Choroid plexus epithelial cell (primary cell): ENCODE results near the gene PTPRH.

Source experiments
- DNase-seq: peaks from one replicate; pipeline ENCODE4 v3.0.0-alpha.2; 2010; ENCODE audit warnings: low read depth
- H3K4me3 ChIP-seq: 2 replicates; pipeline ENCODE4 v1.5.1; 2011; ENCODE audit warnings: low read depth, mild to moderate bottlenecking, control low read depth, low read length, moderate library complexity
- CTCF ChIP-seq: conservative IDR thresholded peaks from 2 replicates; pipeline ENCODE4 v1.5.1; 2011; ENCODE audit warnings: low read depth, mild to moderate bottlenecking, control low read depth, inconsistent platforms, low read length, moderate library complexity

PTPRH gene

GRCh38 chr19:55231391-55232285 is 22.3 kb upstream of the PTPRH start:
- DNase-seq, result no peak
- no peak overlapping the region for H3K4me3 ChIP-seq
- no peak for TF ChIP-seq CTCF

GRCh38 chr19:55230780-55231179 is 21.5 kb upstream of the PTPRH start:
- TF ChIP-seq CTCF, result no peak
- DNase-seq, result no peak
- no peak overlapping the region for H3K4me3 ChIP-seq

GRCh38 chr19:55230329-55230728 is 21.0 kb upstream of the PTPRH start:
- no peak for TF ChIP-seq CTCF
- H3K4me3 ChIP-seq, result no peak overlapping the region
- no peak for DNase-seq

GRCh38 chr19:55229789-55230182 is 20.5 kb upstream of the PTPRH start:
- H3K4me3 ChIP-seq, result no peak overlapping the region
- DNase-seq, result no peak
- TF ChIP-seq CTCF, result no peak

GRCh38 chr19:55229145-55229788 is 20.0 kb upstream of the PTPRH start:
- no peak for DNase-seq
- H3K4me3 ChIP-seq, result no peak overlapping the region
- no peak for TF ChIP-seq CTCF

GRCh38 chr19:55228403-55229031 is 19.2 kb upstream of the PTPRH start, which contains the start of gene TMEM86B:
TSS of gene TMEM86B (minus strand) at chr19:55228763. CDS start at chr19:55228741, 22 bp downstream.
- DNase-seq, result no peak
- H3K4me3 ChIP-seq, result no peak within 1 kb of the TSS
- no peak for TF ChIP-seq CTCF
